ENCODE measurements around the gene ARAP2. TPM values are rescaled to one million over a fixed set of nuclear protein-coding genes. Genes with fewer than 3 reads are reported as not detected.

Gene ARAP2
- total RNA-seq, 2 experiments from 2014 or later, result 6.9 to 8.6 TPM

- CTCF ChIA-PET (ENCODE audit: unreplicated experiment), result no interaction called here
- H3K36me3 ChIP-seq (ENCODE audit: insufficient read depth, low read length), result no peaks in the 10 kb centered on the region
- no TSS peak for BruUV-seq (replicated peaks)
- no peak overlapping the region for H3K4me3 ChIP-seq (ENCODE audit: low read depth, low read length, poor library complexity, severe bottlenecking)
- no peaks in the 10 kb centered on the region for H3K9me3 ChIP-seq (ENCODE audit: low read length)
- H3K4me1 ChIP-seq (ENCODE audit: insufficient read depth, low read length, poor library complexity, severe bottlenecking), result no peaks in the 10 kb centered on the region
- H4K20me1 ChIP-seq (ENCODE audit: insufficient read depth, low read length), result no peaks in the 10 kb centered on the region
- no peak overlapping the region for H2AFZ ChIP-seq (ENCODE audit: low read length)
- POLR2A ChIA-PET, result no interaction called here
- no peaks in the 10 kb centered on the region for H3K9me2 ChIP-seq (ENCODE audit: insufficient read depth, low read length)
- no peak for TF ChIP-seq EZH2phosphoT487 (IDR thresholded peaks at IDR 0.05; ENCODE audit: borderline replicate concordance, low read depth, low read length)
- no peak for TF ChIP-seq CTCF (conservative IDR thresholded peaks at IDR 0.05; ENCODE audit: low read length)
- no peak overlapping the region for H3K27ac ChIP-seq (ENCODE audit: low read depth, low read length, poor library complexity, severe bottlenecking)
- no peak overlapping the region for H3K4me2 ChIP-seq (ENCODE audit: low read length)
- intact Hi-C loops (cut with micrococcal nuclease; ENCODE audit: unreplicated experiment), result no loop called here
- H3K79me2 ChIP-seq (ENCODE audit: insufficient read depth, low read depth, low read length), result no peaks in the 10 kb centered on the region
- no peak for DNase-seq (ENCODE audit: low spot score)
Measured at GRCh38 chr4:36026348-36026880, 217.9 kb downstream of the ARAP2 start.

DNA sequence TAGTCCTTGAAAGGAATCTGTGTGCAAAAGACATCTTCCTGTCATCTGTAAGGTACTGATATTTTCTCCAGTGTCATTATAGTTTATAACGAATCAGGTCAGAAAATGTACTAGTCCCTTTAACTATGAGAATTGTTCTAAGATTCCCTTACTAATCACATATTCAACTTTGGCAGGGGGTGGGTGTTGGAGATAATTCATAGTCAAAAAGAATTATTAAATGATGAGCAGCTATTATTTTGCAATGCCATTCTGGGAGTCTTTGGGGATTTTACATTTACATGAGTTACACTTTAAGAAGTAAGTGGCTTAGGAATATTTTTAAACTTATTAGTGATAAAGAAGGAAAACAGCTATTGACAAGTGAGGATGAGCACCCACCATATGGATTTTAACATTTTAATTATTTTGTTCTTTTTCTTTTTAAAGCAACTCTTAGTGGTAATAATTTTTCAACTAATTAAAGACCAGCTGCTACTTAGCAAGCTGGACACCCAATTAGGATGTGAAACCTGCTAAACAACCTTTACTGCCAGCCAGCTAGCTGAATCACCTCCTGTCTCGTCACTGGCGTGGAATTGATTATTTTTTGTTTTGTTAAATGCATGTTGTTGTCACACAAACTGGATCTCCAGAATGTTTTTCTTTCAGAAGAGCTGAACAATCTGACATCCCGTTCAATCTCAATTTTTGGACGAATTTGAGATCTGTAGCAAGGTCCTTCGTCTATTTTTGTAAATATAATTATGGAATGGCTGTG, 219.2 kb downstream of the ARAP2 start:
- no TSS peak for BruUV-seq (replicated peaks)
- ChIA-PET CTCF (ENCODE audit: unreplicated experiment) (no interaction called here), POLR2A (no interaction called here)
- no peak overlapping the region for H2AFZ ChIP-seq (ENCODE audit: low read length)
- no peak overlapping the region for H3K4me3 ChIP-seq (ENCODE audit: low read depth, low read length, poor library complexity, severe bottlenecking)
- TF ChIP-seq CTCF (conservative IDR thresholded peaks at IDR 0.05; ENCODE audit: low read length) (no peak), EZH2phosphoT487 (IDR thresholded peaks at IDR 0.05; ENCODE audit: borderline replicate concordance, low read depth, low read length) (no peak)
- no peaks in the 10 kb centered on the region for H4K20me1 ChIP-seq (ENCODE audit: insufficient read depth, low read length)
- intact Hi-C loops (cut with micrococcal nuclease; ENCODE audit: unreplicated experiment), result no loop called here
- no peaks in the 10 kb centered on the region for H3K4me1 ChIP-seq (ENCODE audit: insufficient read depth, low read length, poor library complexity, severe bottlenecking)
- H3K9me2 ChIP-seq (ENCODE audit: insufficient read depth, low read length), result no peaks in the 10 kb centered on the region
- H3K4me2 ChIP-seq (ENCODE audit: low read length), result no peak overlapping the region
- H3K36me3 ChIP-seq (ENCODE audit: insufficient read depth, low read length), result no peaks in the 10 kb centered on the region
- no peaks in the 10 kb centered on the region for H3K79me2 ChIP-seq (ENCODE audit: insufficient read depth, low read depth, low read length)
- H3K9me3 ChIP-seq (ENCODE audit: low read length), result no peaks in the 10 kb centered on the region
- no peak overlapping the region for H3K27ac ChIP-seq (ENCODE audit: low read depth, low read length, poor library complexity, severe bottlenecking)
- no peak for DNase-seq (ENCODE audit: low spot score)

DNA sequence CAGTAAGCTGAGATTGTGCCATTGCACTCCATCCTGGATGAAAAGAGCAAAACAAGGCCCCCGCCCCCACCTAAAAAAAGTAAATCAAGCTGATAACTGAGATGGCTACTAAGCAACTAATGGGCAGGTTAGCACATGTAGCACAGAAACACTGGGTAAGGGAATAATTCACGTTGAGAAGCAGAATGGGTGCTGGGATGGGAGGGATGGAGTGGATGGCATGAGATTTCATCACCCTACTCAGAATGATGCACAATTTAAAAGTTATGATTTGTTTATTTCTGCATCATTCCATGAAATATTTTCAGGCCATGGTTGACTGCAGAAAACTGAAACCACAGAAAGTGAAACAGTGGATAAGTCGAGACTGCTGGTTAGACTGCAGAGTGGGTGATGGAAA, 224.0 kb downstream of the ARAP2 start:
- Histone ChIP-seq H3K9me3 (ENCODE audit: low read length) (no peaks in the 10 kb centered on the region), H3K9me2 (ENCODE audit: insufficient read depth, low read length) (no peaks in the 10 kb centered on the region), H3K79me2 (ENCODE audit: insufficient read depth, low read depth, low read length) (no peaks in the 10 kb centered on the region), H4K20me1 (ENCODE audit: insufficient read depth, low read length) (no peaks in the 10 kb centered on the region), H3K4me2 (ENCODE audit: low read length) (no peak overlapping the region), H3K4me1 (ENCODE audit: insufficient read depth, low read length, poor library complexity, severe bottlenecking) (no peaks in the 10 kb centered on the region), H3K4me3 (ENCODE audit: low read depth, low read length, poor library complexity, severe bottlenecking) (no peak overlapping the region), H2AFZ (ENCODE audit: low read length) (no peak overlapping the region), H3K27ac (ENCODE audit: low read depth, low read length, poor library complexity, severe bottlenecking) (no peak overlapping the region), H3K36me3 (ENCODE audit: insufficient read depth, low read length) (no peaks in the 10 kb centered on the region)
- no TSS peak for BruUV-seq (replicated peaks)
- no peak for DNase-seq (ENCODE audit: low spot score)
- CTCF ChIA-PET (ENCODE audit: unreplicated experiment), result no interaction called here
- POLR2A ChIA-PET, result no interaction called here
- intact Hi-C loops (cut with micrococcal nuclease; ENCODE audit: unreplicated experiment), result no loop called here
- TF ChIP-seq EZH2phosphoT487 (IDR thresholded peaks at IDR 0.05; ENCODE audit: borderline replicate concordance, low read depth, low read length) (no peak), CTCF (conservative IDR thresholded peaks at IDR 0.05; ENCODE audit: low read length) (no peak)
